Adrenal gland (tissue), 5 donors: ENCODE measurements around the gene XK.

ENCODE experiments used
- POLR2A ChIP-seq, 2 donors: fragments of 450-650 bp; IDR thresholded peaks; one replicate each; pipeline ENCODE4 v1.6.1; 2017; ENCODE audit warnings: antibody characterized with exemption in 2 of 2, mild to moderate bottlenecking in 2 of 2, moderate library complexity in 1 of 2
- TF ChIP-seq, protein P1 (sequence below), 6 experiments: fragments of 450-650 bp in 4 of 6; fragments of 200-600 bp in 2 of 6; sonication (generic) in 1 of 6; IDR thresholded peaks; 1 replicate in 5 of 6; 2 replicates in 1 of 6; pipeline versions ENCODE4 v1.5.1 to v1.8.0; 2016 to 2021; ENCODE audit warnings: antibody characterized with exemption in 6 of 6, mild to moderate bottlenecking in 2 of 6, moderate library complexity in 1 of 6
- donor health status: DM: no; HTN: no; CAD: no.

DNA sequence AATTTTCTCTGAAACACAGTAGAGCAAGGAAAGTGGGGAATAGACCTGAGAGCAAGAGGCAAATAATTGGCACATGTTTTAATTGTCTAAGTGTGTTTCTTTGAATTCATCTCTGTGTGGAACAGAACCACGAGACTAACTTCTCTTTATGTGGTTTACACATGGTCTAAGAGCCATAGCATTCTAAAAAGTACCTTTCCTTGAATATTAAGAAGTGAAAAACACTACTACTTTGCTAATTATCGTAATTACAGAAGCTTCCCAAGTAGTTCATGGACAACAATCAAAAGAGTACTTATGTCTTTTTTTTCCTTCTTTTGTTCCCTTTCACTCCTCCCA lies 91.4 kb downstream of the XK start:
- TF ChIP-seq, protein P1, sequence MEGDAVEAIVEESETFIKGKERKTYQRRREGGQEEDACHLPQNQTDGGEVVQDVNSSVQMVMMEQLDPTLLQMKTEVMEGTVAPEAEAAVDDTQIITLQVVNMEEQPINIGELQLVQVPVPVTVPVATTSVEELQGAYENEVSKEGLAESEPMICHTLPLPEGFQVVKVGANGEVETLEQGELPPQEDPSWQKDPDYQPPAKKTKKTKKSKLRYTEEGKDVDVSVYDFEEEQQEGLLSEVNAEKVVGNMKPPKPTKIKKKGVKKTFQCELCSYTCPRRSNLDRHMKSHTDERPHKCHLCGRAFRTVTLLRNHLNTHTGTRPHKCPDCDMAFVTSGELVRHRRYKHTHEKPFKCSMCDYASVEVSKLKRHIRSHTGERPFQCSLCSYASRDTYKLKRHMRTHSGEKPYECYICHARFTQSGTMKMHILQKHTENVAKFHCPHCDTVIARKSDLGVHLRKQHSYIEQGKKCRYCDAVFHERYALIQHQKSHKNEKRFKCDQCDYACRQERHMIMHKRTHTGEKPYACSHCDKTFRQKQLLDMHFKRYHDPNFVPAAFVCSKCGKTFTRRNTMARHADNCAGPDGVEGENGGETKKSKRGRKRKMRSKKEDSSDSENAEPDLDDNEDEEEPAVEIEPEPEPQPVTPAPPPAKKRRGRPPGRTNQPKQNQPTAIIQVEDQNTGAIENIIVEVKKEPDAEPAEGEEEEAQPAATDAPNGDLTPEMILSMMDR (IDR thresholded peaks at IDR 0.05) = no peak
- TF ChIP-seq POLR2A (IDR thresholded peaks at IDR 0.05) = no peak
